MM.1S (cell line): Measurements from ENCODE around the gene CEP83.

Experiments used
- CTCF ChIP-seq: fragments of 300-600 bp; sonication (generic); IDR thresholded peaks from 2 replicates; pipeline ENCODE4 v1.5.1; 2016; ENCODE audit warnings: antibody characterized with exemption, low read length, mixed read lengths
- EZH2 ChIP-seq: fragments of 300-600 bp; sonication (generic); optimal IDR thresholded peaks from 2 replicates; pipeline ENCODE3; 2017; ENCODE audit warnings: low read depth, mild to moderate bottlenecking, antibody characterized with exemption, low read length, mixed read lengths

- TF ChIP-seq CTCF = no peak
- TF ChIP-seq EZH2 = no peak
Measured at GRCh38 chr12:94362653-94363052, 97.0 kb downstream of the CEP83 start.
